Lower lobe of right lung (tissue), 2 donors: Measurements from ENCODE around the gene FGD5. TPM values are rescaled to one million over a fixed set of nuclear protein-coding genes. Genes with fewer than 3 reads are reported as not detected.
"Not testable (repeated sequence)": the region's sequence is repeated elsewhere in the genome, so short reads cannot be mapped to it uniquely, and the experiment has no call there.

ENCODE experiments used
- ATAC-seq, 2 donors: fragments of 200-7000 bp; cut with Tn5 transposase; one replicate each; pipeline ENCODE4 v1.9.1; 2020 to 2022; ENCODE audit warnings: mild to moderate bottlenecking in 2 of 2, moderate library complexity in 2 of 2
- DNase-seq: peaks from one replicate; pipeline ENCODE4 v3.0.0-alpha.2; 2020
- H3K27ac ChIP-seq: fragments of 200-600 bp; one replicate; pipeline ENCODE4 v1.8.0; 2022
- H3K27me3 ChIP-seq: fragments of 200-600 bp; one replicate; pipeline ENCODE4 v1.8.0; 2022; ENCODE audit warnings: low read depth
- H3K36me3 ChIP-seq: fragments of 200-600 bp; one replicate; pipeline ENCODE4 v1.8.0; 2022; ENCODE audit warnings: mild to moderate bottlenecking
- H3K4me1 ChIP-seq: fragments of 200-600 bp; one replicate; pipeline ENCODE4 v1.8.0; 2022
- H3K4me3 ChIP-seq: fragments of 200-600 bp; one replicate; pipeline ENCODE4 v1.8.0; 2022; ENCODE audit warnings: mild to moderate bottlenecking
- H3K9me3 ChIP-seq: fragments of 200-600 bp; one replicate; pipeline ENCODE4 v1.8.0; 2022
- intact Hi-C: fragments of 100-400 bp; cut with DNase I; formaldehyde crosslinking; loops from one replicate; pipeline ENCODE4 v1.11.0; 2022
- total RNA-seq: library from RNA; stranded (reverse); fragmentation: NEBNext Ultra II Directional; extraction: Animal tissue kit (Norgen Biotek cat#: 25700); gene quantifications from one replicate; pipeline ENCODE4 v1.2.1, GENCODE V29; 2021
- TF ChIP-seq, protein P1 (sequence below): fragments of 200-600 bp; IDR thresholded peaks from one replicate; pipeline ENCODE4 v1.8.0; 2022; ENCODE audit warnings: antibody characterized with exemption, mild to moderate bottlenecking
- donor health status: DM: no; HTN: yes; CAD: no; lungs with severe emphysema.

Gene FGD5
- total RNA-seq, 1 donor from 2014 or later: 85.0 TPM

DNA sequence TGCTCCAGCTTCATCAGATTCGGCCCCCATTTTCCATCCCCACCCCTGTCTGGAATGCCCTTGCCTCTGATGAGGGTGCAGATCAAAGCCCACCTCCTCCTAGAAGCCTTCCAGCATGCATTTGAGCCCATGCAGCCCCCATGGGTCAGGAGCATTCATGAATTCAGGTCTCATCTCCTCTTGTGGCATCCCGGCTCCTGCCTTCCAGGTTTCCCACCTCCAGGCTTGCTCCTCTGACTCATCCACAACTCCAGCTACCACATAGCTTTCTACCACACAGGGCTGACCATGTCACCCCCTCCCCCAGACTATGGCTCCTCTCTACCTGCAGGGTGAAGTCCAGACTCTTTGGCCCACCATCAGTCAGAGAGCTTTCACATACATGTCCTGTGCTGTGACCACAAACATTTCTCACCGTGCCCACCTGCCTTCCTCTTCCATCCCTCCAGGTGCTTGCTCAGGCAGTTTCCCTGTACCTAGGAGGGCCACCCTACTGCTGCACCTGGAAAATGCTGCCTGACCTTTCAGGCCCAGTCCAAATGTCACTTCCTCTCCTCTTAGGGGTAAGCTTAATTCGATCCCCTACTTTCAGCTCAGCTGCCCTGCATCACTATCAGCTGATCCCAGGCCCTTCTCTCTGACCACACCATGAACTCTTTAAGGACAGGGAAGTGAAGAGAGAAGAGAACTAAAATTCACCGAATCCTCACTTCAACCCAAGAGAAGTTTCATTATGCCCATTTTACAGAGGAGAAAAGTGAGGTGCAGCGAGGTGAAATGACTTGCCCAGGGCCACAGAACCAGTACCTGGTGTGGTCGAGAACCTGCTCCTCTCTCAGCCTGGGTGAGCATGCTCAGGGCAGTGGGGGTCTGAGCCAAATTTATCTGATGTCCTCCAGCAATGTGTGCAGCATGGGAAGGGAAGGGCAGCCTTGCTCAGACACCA lies 13.7 kb upstream of the FGD5 start:
- H3K27ac ChIP-seq: peak overlapping the region; percentile 81
- TF ChIP-seq, protein P1, sequence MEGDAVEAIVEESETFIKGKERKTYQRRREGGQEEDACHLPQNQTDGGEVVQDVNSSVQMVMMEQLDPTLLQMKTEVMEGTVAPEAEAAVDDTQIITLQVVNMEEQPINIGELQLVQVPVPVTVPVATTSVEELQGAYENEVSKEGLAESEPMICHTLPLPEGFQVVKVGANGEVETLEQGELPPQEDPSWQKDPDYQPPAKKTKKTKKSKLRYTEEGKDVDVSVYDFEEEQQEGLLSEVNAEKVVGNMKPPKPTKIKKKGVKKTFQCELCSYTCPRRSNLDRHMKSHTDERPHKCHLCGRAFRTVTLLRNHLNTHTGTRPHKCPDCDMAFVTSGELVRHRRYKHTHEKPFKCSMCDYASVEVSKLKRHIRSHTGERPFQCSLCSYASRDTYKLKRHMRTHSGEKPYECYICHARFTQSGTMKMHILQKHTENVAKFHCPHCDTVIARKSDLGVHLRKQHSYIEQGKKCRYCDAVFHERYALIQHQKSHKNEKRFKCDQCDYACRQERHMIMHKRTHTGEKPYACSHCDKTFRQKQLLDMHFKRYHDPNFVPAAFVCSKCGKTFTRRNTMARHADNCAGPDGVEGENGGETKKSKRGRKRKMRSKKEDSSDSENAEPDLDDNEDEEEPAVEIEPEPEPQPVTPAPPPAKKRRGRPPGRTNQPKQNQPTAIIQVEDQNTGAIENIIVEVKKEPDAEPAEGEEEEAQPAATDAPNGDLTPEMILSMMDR: no peak
- intact Hi-C loops: no loop called here

DNA sequence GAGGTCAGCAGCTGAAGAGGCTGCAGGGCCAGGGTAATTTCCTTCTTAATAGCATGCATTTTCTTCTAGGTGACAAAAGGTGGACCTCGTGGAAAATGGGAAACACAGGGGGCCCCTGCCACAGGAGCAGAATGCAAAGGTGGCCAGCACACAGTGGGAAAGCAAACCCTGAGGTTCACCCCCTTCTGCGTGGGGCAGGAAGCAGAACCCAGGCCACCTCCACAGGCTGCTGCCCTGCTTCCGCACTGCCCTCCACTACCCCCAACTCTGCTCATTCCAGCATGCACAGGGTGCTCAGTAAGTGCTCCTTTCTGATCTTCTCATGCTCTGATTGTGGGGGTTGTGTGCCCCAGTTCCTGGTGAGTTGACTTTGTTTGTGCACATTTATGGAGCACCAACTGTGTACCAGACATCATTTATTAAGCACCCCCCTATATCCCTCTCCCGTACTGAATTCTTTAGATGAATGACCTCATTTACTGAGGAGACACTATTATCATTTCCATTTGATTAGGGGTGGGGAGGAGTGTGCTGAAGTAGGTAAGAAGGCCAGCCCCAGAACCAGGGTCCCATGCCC lies 12.7 kb upstream of the FGD5 start:
- no peak for DNase-seq
- Histone ChIP-seq H3K4me1 (peaks cover 50% of the 10 kb centered on the region), H3K4me3 (no peak overlapping the region), H3K27me3 (peaks cover 11% of the 10 kb centered on the region), H3K9me3 (no peaks in the 10 kb centered on the region), H3K36me3 (no peaks in the 10 kb centered on the region), H3K27ac (no peak overlapping the region)
- TF ChIP-seq, protein P1: no peak
- intact Hi-C loops: no loop called here
- ATAC-seq: no peak

More for the DNA sequence above, 13.7 kb upstream of the FGD5 start:
- Histone ChIP-seq H3K4me3 (no peak overlapping the region), H3K27me3 (peaks cover 8% of the 10 kb centered on the region), H3K36me3 (no peaks in the 10 kb centered on the region), H3K4me1 (peaks cover 49% of the 10 kb centered on the region), H3K9me3 (no peaks in the 10 kb centered on the region)
- DNase-seq (no peak), ATAC-seq (peak; percentile 45 to 64)

DNA sequence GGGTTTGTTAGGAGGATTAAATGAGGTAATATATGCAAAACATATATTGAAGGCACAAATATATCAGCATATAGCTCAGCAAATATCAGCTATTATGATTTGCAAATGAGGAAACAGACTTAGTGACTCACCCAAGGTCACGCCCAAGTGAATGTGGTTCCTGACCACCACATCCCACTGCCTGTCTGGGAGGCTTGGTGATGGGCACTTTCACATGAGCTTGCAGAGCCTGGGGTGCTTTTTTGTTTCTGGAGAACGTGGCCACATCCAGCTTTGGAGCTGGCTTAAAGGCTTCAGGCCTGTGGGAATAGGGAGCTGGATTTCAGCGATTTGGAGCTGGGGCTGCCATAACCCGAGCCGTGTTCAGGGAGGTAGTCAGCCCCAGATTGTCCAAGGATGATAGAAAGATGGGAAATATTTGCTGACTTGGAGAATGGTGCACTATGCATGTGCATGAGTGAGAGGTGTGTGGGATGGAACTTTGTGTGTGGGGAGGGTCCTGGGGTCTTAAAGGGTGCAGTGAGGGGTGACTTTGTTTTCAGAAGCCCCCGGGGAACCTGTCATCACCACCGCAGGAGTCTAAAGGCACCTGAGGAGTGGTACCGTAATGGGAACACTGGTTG lies 12.0 kb upstream of the FGD5 start:
- TF ChIP-seq, protein P1: no peak
- Histone ChIP-seq H3K27ac (no peak overlapping the region), H3K4me1 (peaks cover 50% of the 10 kb centered on the region), H3K4me3 (no peak overlapping the region), H3K36me3 (no peaks in the 10 kb centered on the region), H3K9me3 (no peaks in the 10 kb centered on the region), H3K27me3 (peaks cover 11% of the 10 kb centered on the region)
- intact Hi-C loops: no loop called here
- DNase-seq (peak; percentile 66), ATAC-seq (peak; percentile 51 to 60)

DNA sequence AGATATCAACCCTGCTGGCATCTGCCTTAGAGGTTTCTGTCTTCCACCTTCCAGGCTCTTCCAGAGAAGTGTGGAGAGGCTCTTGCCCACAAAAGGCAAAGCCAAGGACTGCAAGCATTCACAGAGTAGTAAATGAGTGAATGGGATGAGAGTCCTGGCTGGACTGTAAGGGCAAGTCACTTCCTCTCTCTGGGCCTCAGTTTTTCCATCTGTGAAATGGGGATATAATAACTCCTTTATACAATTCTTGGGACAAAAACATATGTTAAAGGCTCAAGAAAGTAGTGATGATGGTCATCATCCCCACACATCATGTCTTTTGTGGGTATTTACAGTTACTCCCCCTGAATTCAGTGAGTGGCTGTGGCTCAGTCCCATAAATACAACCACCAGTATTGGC lies 10.7 kb upstream of the FGD5 start:
- ATAC-seq (no peak), DNase-seq (no peak)
- Histone ChIP-seq H3K27me3 (peaks cover 15% of the 10 kb centered on the region), H3K4me1 (peaks cover 57% of the 10 kb centered on the region), H3K9me3 (no peaks in the 10 kb centered on the region), H3K4me3 (no peak overlapping the region), H3K27ac (no peak overlapping the region), H3K36me3 (no peaks in the 10 kb centered on the region)
- intact Hi-C loops: no loop called here
- TF ChIP-seq, protein P1: no peak

DNA sequence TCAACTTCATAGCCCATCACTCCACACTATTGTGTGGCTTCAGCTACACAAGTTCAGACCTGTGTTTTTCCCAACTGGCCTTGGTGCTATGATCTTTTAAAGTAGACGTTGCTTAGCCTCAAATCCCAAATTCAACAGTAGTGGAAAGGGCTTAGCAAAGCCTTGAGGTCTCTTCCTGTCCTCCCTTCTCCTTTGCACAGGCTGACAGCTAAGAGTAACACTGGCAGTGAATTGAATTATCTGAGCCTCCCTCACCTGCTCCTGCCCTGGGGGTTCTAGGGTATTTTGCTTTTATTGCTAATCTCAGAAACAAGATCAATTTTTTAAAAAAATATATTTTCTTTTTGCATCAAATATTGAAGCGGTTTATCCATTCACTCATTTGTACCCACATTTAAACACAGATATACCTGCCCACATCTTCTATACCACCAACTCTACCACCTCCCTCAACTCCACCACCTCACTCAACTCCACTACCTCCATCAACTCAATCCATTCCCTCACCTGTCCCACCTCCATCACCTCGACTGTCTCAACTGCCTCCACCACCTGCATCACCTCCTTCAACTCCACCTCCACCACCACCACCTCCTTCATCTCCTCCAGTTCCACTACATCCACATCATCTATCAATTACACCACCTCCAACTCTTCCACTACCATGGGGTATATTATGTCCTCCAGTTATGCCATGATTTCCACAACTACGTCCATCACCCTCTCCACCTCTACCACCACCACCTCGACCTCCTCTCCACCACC lies 10.1 kb upstream of the FGD5 start:
- TF ChIP-seq, protein P1: no peak
- intact Hi-C loops: no loop called here
- H3K4me1 ChIP-seq: peaks cover 60% of the 10 kb centered on the region
- ATAC-seq (no peak), DNase-seq (no peak)
- no peak overlapping the region for H3K4me3 ChIP-seq
- no peak overlapping the region for H3K27ac ChIP-seq
- no peaks in the 10 kb centered on the region for H3K36me3 ChIP-seq
- peaks cover 15% of the 10 kb centered on the region for H3K27me3 ChIP-seq
- no peaks in the 10 kb centered on the region for H3K9me3 ChIP-seq

DNA sequence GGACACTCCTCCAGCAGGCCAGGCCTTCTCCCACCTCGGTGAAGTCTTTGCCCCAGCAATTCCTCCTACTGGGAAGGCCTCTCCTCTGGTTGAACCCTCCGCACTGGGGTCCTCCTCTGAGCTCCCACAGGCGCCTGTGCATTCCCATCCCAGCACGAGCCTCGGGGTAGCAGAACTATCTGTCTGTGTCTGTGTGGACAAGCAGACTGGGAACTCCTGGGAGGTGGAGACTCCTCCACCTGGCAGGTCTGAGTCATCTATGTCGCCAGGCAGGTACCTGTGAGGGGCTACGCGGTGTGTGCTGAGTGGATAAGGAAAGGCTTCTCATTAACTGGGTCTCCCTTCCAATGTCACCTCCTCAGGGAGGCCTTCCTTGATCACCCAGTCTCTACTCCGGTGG lies 9.2 kb upstream of the FGD5 start:
- Histone ChIP-seq H3K4me1 (peaks cover 67% of the 10 kb centered on the region), H3K27me3 (peaks cover 15% of the 10 kb centered on the region), H3K27ac (peak overlapping the region; percentile 76), H3K4me3 (peak overlapping the region; percentile 53)
- H3K36me3 ChIP-seq, ATAC-seq, H3K9me3 ChIP-seq, intact Hi-C loops, DNase-seq: not testable (repeated sequence)
